Hepatocyte (in vitro differentiated cells): Measurements from ENCODE around the gene RRP9. TPM values are rescaled to one million over a fixed set of nuclear protein-coding genes. Genes with fewer than 3 reads are reported as not detected.

Source experiments
- DNase-seq: peaks from one replicate; pipeline ENCODE4 v3.0.0-alpha.2; 2016; ENCODE audit warnings: low spot score
- H2AFZ ChIP-seq: fragments of 200-600 bp; sonication (generic); 2 replicates; pipeline ENCODE4 v1.6.0; 2016; ENCODE audit warnings: antibody characterized with exemption, mild to moderate bottlenecking
- H3K27ac ChIP-seq: fragments of 200-600 bp; sonication (generic); 2 replicates; pipeline ENCODE4 v1.5.1; 2016; ENCODE audit warnings: mild to moderate bottlenecking
- H3K27me3 ChIP-seq: fragments of 200-600 bp; sonication (generic); 2 replicates; pipeline ENCODE4 v1.6.1; 2016
- H3K36me3 ChIP-seq: fragments of 200-600 bp; sonication (generic); replicated peaks from 2 replicates; pipeline ENCODE4 v1.5.1; 2016; ENCODE audit warnings: low read depth; ENCODE audit not compliant: insufficient read depth
- H3K4me1 ChIP-seq: fragments of 200-600 bp; sonication (generic); 2 replicates; pipeline ENCODE4 v1.5.1; 2016; ENCODE audit warnings: mild to moderate bottlenecking, moderate library complexity; ENCODE audit not compliant: insufficient read depth
- H3K4me2 ChIP-seq: fragments of 200-600 bp; sonication (generic); 2 replicates; pipeline ENCODE4 v1.6.0; 2016
- H3K4me3 ChIP-seq: fragments of 200-600 bp; sonication (generic); 2 replicates; pipeline ENCODE4 v1.5.1; 2016; ENCODE audit warnings: mild to moderate bottlenecking
- H3K79me2 ChIP-seq: fragments of 200-600 bp; sonication (generic); 2 replicates; pipeline ENCODE4 v1.6.0; 2017; ENCODE audit warnings: mild to moderate bottlenecking
- H3K9me2 ChIP-seq: fragments of 200-600 bp; sonication (generic); replicated peaks from 2 replicates; pipeline ENCODE4 v1.6.0; 2017; ENCODE audit warnings: mild to moderate bottlenecking; ENCODE audit not compliant: insufficient read depth
- H3K9me3 ChIP-seq: fragments of 200-600 bp; sonication (generic); 2 replicates; pipeline ENCODE4 v1.5.1; 2016; ENCODE audit warnings: low read depth, mild to moderate bottlenecking
- H4K20me1 ChIP-seq: fragments of 200-600 bp; sonication (generic); 2 replicates; pipeline ENCODE4 v1.6.0; 2016; ENCODE audit warnings: mild to moderate bottlenecking; ENCODE audit not compliant: insufficient read depth, poor library complexity, severe bottlenecking
- CTCF ChIP-seq: fragments of 200-600 bp; sonication (generic); IDR thresholded peaks from 2 replicates; pipeline ENCODE4 v1.5.1; 2016; ENCODE audit warnings: antibody characterized with exemption, mild to moderate bottlenecking; ENCODE audit not compliant: poor library complexity
- EZH2 ChIP-seq: fragments of 200-600 bp; sonication (generic); IDR thresholded peaks from 2 replicates; pipeline ENCODE4 v1.6.1; 2016; ENCODE audit warnings: antibody characterized with exemption, mild to moderate bottlenecking, borderline replicate concordance
- EZH2phosphoT487 ChIP-seq: fragments of 200-600 bp; sonication (generic); IDR thresholded peaks from one replicate; pipeline ENCODE4 v1.6.1; 2018; ENCODE audit warnings: antibody characterized with exemption, mild to moderate bottlenecking, low read depth, moderate library complexity; ENCODE audit not compliant: unreplicated experiment, severe bottlenecking
- WGBS: methylation state at CpG from one replicate; pipeline ENCODE4 v1.1.6; 2016; ENCODE audit warnings: low lambda C conversion rate; ENCODE audit errors: missing lambda C conversion rate; 5-methylcytosine and 5-hydroxymethylcytosine counted together
- polyA plus RNA-seq: library from polyadenylated mRNA; unstranded; fragments of >200 nt; fragmentation: Nextera tagmentation; extraction: Ambion mirVana; gene quantifications from 2 replicates; pipeline ENCODE4 v1.2.1, GENCODE V29; 2016
- total RNA-seq: library from RNA; depleted of rRNA; stranded (reverse); fragments of >200 nt; gene quantifications from 2 replicates; pipeline ENCODE4 v1.2.3, GENCODE V29; 2014

RRP9 gene
- total and polyA plus RNA-seq, 2 experiments from 2014 or later, result 17.5 to 32.8 TPM

GRCh38 chr3:51937014-51937413, 4.7 kb downstream of the RRP9 start:
- Histone ChIP-seq H4K20me1 (no peaks in the 10 kb centered on the region), H3K36me3 (no peaks in the 10 kb centered on the region), H3K4me2 (no peak overlapping the region), H3K27ac (no peak overlapping the region), H3K79me2 (peaks cover 24% of the 10 kb centered on the region), H2AFZ (no peak overlapping the region), H3K9me3 (no peaks in the 10 kb centered on the region), H3K4me1 (no peaks in the 10 kb centered on the region), H3K27me3 (no peaks in the 10 kb centered on the region), H3K9me2 (no peaks in the 10 kb centered on the region), H3K4me3 (no peak overlapping the region)
- TF ChIP-seq EZH2 (no peak), EZH2phosphoT487 (no peak), CTCF (no peak)
- no peak for DNase-seq
- WGBS, result 92% methylated on average over 9 of the region's 9 CpGs

GRCh38 chr3:51935886-51936755, 5.6 kb downstream of the RRP9 start:
- Histone ChIP-seq H3K9me3 (no peaks in the 10 kb centered on the region), H3K79me2 (peaks cover 22% of the 10 kb centered on the region), H3K27ac (no peak overlapping the region), H3K4me3 (no peak overlapping the region), H2AFZ (no peak overlapping the region), H3K4me1 (no peaks in the 10 kb centered on the region), H3K27me3 (no peaks in the 10 kb centered on the region), H3K4me2 (no peak overlapping the region), H3K36me3 (no peaks in the 10 kb centered on the region), H4K20me1 (no peaks in the 10 kb centered on the region), H3K9me2 (no peaks in the 10 kb centered on the region)
- DNase-seq, result no peak
- TF ChIP-seq EZH2phosphoT487, result no peak
- TF ChIP-seq EZH2, result no peak
- no peak for TF ChIP-seq CTCF
- 98% methylated on average over 25 of the region's 25 CpGs for WGBS

DNA sequence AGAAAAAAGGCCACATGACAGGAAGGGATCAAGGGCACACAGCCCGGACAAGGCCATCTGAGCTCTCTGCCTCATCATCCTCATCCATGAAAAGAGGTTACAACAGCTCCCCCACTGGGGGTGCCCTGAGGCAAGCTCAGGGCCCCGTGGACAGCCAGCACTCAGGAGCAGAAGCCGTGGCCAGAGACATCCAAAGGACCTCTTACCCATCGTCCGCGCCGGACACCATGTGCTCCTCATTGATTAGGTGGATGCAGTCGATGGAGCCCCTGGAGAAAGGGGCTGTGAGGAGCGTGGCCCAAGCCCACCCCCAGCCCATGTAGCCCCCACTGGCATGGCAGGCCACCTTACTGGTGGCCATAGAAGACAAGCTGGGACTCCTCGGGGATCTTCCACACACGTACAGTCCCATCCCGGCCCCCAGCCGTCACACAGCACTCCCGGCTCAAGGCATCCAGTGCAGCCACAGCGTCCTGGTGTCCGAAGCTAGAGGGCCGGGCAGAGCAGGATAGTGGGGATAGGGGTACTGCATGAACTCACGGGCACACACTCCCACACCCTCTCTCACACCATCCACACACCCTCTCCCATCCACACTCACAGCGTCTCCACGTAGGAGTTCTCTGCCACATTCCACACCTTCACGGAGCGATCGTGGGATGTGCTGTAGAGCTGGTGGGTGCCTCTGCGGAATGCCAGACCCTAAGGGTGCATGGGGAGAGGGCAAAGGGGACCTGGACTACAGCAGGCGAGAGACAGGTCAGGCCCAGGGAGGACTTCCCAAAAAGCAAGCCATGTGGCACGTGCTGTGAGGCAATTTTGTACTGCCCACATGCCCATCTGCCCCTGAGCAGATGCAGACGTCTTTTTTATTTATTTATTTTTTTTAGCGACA, 6.5 kb downstream of the RRP9 start:
- Histone ChIP-seq H3K4me1 (no peaks in the 10 kb centered on the region), H4K20me1 (no peaks in the 10 kb centered on the region), H3K4me2 (no peak overlapping the region), H3K9me3 (no peaks in the 10 kb centered on the region), H3K36me3 (no peaks in the 10 kb centered on the region), H3K27me3 (no peaks in the 10 kb centered on the region), H3K4me3 (no peak overlapping the region), H3K27ac (no peak overlapping the region), H3K79me2 (peaks cover 13% of the 10 kb centered on the region), H2AFZ (no peak overlapping the region), H3K9me2 (no peaks in the 10 kb centered on the region)
- 96% methylated on average over 27 of the region's 28 CpGs for WGBS
- no peak for DNase-seq
- TF ChIP-seq EZH2phosphoT487 (no peak), CTCF (no peak), EZH2 (no peak)
